Cortex of kidney (tissue), 1 donor: ENCODE results near the gene RNU2-63P.
"Not testable (repeated sequence)": the region's sequence is repeated elsewhere in the genome, so short reads cannot be mapped to it uniquely, and the experiment has no call there.

Source experiments
- DNase-seq: peaks from one replicate; lab custom pipeline; 2025; lab: John Stamatoyannopoulos, UW

The RNU2-63P gene

DNA sequence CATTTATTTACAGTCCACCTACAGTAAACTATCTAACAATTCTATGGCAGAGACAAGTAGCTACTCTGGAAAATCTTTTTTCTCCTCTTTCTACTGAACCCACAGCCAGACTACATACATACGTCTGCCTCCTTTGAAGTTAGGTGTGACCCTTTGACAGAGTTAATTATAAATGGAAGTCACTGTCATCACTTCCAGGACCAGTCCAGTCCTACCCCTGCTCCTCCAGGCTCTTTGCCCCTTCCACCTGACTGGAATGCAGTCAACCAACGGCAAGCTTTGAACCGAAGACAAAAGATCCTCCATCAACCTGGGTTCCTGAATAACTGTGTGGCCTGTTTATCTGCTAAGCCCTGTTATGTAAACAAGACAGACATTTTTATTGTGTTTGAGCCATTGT, 35.2 kb downstream of the RNU2-63P start:
- not testable (repeated sequence) for DNase-seq

DNA sequence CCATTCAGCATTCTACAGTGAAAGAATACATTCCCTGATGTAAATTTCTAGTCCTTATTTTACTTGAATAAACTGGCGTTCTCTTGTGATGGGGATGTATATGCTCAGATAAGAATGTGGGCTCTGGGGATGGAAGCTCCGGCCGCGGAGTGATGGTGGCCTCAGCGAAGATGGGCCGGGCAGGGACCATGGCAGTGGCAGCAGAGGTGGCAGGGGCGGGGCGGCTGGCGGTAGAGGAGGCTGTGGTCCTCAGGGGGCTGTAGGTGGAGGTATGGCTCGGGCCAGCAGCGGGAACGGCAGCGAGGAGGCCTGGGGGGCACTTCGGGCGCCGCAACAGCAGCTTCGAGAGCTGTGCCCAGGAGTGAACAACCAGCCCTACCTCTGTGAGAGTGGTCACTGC, 44.0 kb downstream of the RNU2-63P start:
- DNase-seq: not testable (repeated sequence)
